ENCODE data around the gene ILF3.

ILF3 gene

DNA sequence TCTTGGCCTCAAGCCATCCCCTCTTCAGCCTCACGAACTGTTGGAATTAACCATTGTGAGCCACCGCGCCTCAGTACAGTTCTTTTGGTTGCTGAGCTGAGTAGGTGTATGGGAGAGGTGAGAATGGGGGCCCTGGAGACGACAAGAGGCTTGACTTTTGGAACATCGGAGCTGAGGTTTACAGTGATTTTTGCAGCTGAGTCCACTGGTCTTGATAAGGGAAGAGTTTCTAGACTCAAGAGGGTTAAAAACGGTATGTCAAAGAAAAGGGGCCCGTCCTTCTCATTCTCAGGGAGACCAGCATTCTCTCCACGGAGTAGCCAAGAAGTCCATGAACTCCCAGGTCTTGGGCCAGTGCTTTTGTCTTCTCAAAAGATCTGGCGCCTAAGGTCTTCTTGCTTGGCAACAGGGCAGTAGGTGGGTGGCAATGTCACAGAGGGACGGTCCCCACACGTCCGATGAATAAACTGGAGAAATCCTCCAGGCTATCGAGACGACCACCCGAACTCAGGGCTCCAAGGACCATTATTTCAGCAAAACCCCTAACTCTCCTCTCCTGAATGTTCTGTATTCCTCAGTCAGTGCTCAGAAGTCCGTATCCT is 40.7 kb downstream of the ILF3 start:
- CTCF ChIA-PET, result interaction anchor here (0.6 to 2.0 kb wide), 5 partner anchors 114 to 438 kb away, joined by 3 to 11 read pairs (median 4); no protein-coding TSS in a partner anchor
- no peak for DNase-seq (ENCODE audit: extremely low spot score)
- no peak for TF ChIP-seq ARNT (IDR thresholded peaks at IDR 0.05)
- no peak for TF ChIP-seq SP1 (IDR thresholded peaks at IDR 0.05)
- TF ChIP-seq L3MBTL2 (conservative IDR thresholded peaks at IDR 0.05), result no peak
- TF ChIP-seq, protein P1, sequence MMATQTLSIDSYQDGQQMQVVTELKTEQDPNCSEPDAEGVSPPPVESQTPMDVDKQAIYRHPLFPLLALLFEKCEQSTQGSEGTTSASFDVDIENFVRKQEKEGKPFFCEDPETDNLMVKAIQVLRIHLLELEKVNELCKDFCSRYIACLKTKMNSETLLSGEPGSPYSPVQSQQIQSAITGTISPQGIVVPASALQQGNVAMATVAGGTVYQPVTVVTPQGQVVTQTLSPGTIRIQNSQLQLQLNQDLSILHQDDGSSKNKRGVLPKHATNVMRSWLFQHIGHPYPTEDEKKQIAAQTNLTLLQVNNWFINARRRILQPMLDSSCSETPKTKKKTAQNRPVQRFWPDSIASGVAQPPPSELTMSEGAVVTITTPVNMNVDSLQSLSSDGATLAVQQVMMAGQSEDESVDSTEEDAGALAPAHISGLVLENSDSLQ (IDR thresholded peaks at IDR 0.05), result no peak
- POLR2A ChIA-PET, result interaction anchor here (0.9 to 1.7 kb wide), 4 partner anchors 22 to 141 kb away, joined by 3 to 7 read pairs (median 4); partner anchors contain the start of gene TMED1

DNA sequence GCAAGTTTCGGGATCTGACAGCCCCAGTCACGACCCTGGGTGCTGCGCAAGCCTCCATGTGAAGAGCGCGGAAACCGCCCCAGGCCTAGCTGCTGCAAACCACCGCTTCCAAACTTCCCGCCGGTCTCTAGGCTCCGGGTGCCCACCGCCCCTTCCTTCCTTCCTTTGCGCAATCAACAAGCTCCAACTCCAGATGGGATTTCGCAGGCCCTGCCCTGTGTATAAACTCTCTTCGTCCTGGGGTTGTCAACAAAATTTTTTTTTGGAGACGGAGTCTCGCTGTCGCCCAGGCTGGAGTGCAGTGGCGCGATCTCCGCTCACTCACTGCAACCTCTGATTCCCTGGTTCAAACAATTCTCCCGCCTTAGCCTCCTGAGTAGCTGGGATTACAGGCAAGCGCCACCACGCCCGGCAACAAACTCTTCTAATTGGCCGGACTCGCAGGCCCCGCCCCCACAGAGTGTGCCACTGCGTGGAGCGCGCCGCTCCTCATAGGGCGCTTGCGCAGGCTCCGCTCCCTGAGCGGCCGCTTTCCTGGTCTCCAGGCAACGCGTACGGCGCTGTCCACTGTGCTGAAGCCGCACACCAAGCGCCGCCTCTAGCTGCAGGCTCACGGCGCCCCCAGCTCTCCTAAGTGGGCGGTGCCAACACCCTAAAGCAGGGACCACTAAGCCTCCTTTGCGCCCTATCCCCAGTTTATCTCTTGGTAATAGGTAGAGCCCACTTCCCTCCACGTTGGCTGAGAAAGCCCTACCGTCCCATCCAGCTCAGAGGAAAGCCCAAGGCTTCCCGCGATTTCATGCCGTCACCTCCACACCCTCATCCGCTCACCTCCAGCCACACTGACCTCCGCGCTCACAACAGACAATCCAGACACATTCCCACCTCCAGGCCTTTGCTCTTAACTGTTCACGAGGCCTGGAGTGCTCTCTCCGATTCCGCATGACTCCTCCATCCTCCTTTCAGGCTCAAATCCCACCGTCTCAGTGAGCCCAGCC is 41.6 kb downstream of the ILF3 start:
- ChIA-PET POLR2A (interaction anchor here (0.9 to 1.7 kb wide), 4 partner anchors 21 to 140 kb away, joined by 3 to 7 read pairs (median 4); partner anchors contain the start of gene TMED1), CTCF (interaction anchor here (0.6 to 2.0 kb wide), 4 partner anchors 51 to 279 kb away, joined by 3 to 11 read pairs (median 3); no protein-coding TSS in a partner anchor)
- DNase-seq (ENCODE audit: extremely low spot score), result peak; percentile 95
- no peak for TF ChIP-seq HDGF (IDR thresholded peaks at IDR 0.05; ENCODE audit: borderline replicate concordance)
- no peak for TF ChIP-seq CTBP1 (IDR thresholded peaks at IDR 0.05; ENCODE audit: borderline replicate concordance)
- no peak for TF ChIP-seq BHLHE40 (IDR thresholded peaks at IDR 0.05; ENCODE audit: borderline replicate concordance)
- no peak for TF ChIP-seq ELF4 (IDR thresholded peaks at IDR 0.05)
- no peak for TF ChIP-seq ARNT (IDR thresholded peaks at IDR 0.05)
- TF ChIP-seq NFRKB (IDR thresholded peaks at IDR 0.05), result no peak
- TF ChIP-seq LEF1 (IDR thresholded peaks at IDR 0.05; ENCODE audit: borderline replicate concordance), result no peak
- TF ChIP-seq, protein P1 (IDR thresholded peaks at IDR 0.05), result no peak
- TF ChIP-seq FOXK2 (IDR thresholded peaks at IDR 0.05), result no peak

DNA sequence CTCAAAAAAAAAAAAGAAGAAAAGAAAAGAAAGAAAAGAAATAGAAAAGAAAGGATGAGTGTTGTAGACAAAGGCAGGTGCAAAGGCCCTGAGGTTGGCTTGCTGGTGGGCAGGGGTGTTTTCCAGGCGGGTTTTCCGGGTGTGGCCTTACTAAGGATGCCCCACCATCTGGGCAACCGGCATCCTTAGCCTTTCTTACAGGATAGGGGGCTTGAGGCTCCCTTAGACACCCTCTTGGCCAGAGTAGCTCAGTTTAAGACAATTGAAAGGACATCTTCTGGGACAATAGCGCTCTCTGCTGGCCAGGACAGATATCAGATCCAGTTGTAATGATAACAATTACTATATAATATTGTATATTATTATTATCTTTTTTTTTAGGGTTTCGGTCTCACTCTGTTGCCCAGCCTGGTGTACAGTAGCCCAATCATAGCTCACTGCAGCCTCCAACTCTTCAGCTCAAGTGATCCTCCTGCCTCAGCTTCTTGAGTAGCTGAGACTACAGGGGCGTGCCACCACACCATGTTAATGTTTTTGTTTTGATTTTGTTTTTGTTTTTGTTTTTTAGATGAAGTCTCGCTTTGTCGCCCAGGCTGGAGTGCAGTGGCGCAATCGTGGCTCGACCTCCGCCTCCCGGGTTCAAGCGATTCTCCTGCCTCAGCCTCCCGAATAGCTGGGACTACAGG is 45.6 kb downstream of the ILF3 start:
- TF ChIP-seq HDGF (IDR thresholded peaks at IDR 0.05; ENCODE audit: borderline replicate concordance) (no peak), TARDBP (IDR thresholded peaks at IDR 0.05) (no peak), ELF4 (IDR thresholded peaks at IDR 0.05) (no peak), SP1 (IDR thresholded peaks at IDR 0.05) (no peak), FOXM1 (IDR thresholded peaks at IDR 0.05; ENCODE audit: borderline replicate concordance) (no peak), BHLHE40 (IDR thresholded peaks at IDR 0.05; ENCODE audit: borderline replicate concordance) (no peak), NFRKB (IDR thresholded peaks at IDR 0.05) (no peak), SUZ12 (IDR thresholded peaks at IDR 0.05) (no peak), ARNT (IDR thresholded peaks at IDR 0.05) (no peak), L3MBTL2 (conservative IDR thresholded peaks at IDR 0.05) (no peak)
- TF ChIP-seq, protein P1 (IDR thresholded peaks at IDR 0.05), result no peak
- peak; percentile 46 for DNase-seq (ENCODE audit: extremely low spot score)
- CTCF ChIA-PET, result interaction anchor here (0.6 to 3.4 kb wide), 27 partner anchors 15 to 370 kb away, joined by 3 to 59 read pairs (median 4); partner anchors contain the start of genes CDC37 and DNM2
- POLR2A ChIA-PET, result interaction anchor here (1.0 to 1.9 kb wide), 3 partner anchors 118 to 130 kb away, joined by 3 to 7 read pairs (median 6); no protein-coding TSS in a partner anchor

DNA sequence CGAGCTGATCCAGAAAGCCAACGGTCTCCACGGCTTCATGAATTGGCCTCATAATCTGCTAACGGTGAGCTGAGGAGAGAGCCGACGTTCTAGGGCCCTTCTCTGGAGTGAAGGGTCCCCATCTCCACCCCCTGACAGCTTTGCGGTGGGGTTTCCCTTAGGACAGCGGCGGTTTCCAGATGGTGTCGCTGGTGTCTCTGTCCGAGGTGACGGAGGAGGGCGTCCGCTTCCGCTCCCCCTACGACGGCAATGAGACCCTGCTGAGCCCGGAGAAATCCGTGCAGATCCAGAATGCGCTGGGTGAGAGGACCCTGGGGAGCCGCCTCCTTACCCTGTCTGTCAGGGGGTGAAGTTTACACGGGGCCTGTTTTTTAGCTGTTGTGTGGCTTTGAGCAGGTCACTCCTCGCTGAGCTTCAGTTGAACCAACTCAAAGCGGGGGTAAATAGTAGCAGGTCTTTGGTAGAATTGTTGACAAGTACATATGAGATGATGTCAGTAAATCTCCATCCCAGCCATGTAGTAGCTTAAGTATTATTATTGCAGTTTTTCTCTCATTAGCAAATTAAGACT is 47.9 kb downstream of the ILF3 start:
- POLR2A ChIA-PET, result interaction anchor here (0.6 to 2.2 kb wide), 9 partner anchors 13 to 204 kb away, joined by 3 to 13 read pairs (median 4); partner anchors contain the start of genes CDKN2D, DNM2 and TMED1
- CTCF ChIA-PET, result interaction anchor here (0.5 to 2.4 kb wide), 7 partner anchors 15 to 219 kb away, joined by 3 to 15 read pairs (median 7); partner anchors contain the start of gene DNM2
- TF ChIP-seq TARDBP (IDR thresholded peaks at IDR 0.05), result no peak
- no peak for TF ChIP-seq L3MBTL2 (conservative IDR thresholded peaks at IDR 0.05)
- no peak for TF ChIP-seq SP1 (IDR thresholded peaks at IDR 0.05)
- TF ChIP-seq FOXM1 (IDR thresholded peaks at IDR 0.05; ENCODE audit: borderline replicate concordance), result no peak
- DNase-seq (ENCODE audit: extremely low spot score), result peak; percentile 47

DNA sequence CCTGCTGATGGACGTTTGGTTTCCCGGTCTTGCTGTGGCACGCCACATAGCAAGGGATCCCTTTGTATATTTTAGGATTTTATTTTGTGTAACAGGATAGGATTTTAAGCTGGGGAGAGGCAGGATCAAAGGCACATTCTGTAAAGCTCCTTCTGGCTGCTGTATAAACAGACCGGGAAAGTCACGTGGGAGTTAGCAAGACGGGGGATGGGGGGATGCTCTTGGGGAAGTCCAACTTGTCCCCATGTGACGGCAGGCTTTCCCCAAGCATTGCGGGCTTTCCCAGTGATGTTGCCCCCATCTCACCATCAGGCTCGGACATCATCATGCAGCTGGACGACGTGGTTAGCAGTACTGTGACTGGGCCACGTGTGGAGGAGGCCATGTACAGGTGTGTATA is 52.8 kb downstream of the ILF3 start:
- TF ChIP-seq LEF1 (IDR thresholded peaks at IDR 0.05; ENCODE audit: borderline replicate concordance) (no peak), NFRKB (IDR thresholded peaks at IDR 0.05) (no peak), CTBP1 (IDR thresholded peaks at IDR 0.05; ENCODE audit: borderline replicate concordance) (no peak), HDGF (IDR thresholded peaks at IDR 0.05; ENCODE audit: borderline replicate concordance) (no peak), FOXM1 (IDR thresholded peaks at IDR 0.05; ENCODE audit: borderline replicate concordance) (no peak), TARDBP (IDR thresholded peaks at IDR 0.05) (no peak), ELF4 (IDR thresholded peaks at IDR 0.05) (no peak), L3MBTL2 (conservative IDR thresholded peaks at IDR 0.05) (no peak)
- CTCF ChIA-PET, result no interaction called here
- POLR2A ChIA-PET, result no interaction called here
- no peak for DNase-seq (ENCODE audit: extremely low spot score)
